ENCODE results near the gene SLC25A20.

SLC25A20 gene

DNA sequence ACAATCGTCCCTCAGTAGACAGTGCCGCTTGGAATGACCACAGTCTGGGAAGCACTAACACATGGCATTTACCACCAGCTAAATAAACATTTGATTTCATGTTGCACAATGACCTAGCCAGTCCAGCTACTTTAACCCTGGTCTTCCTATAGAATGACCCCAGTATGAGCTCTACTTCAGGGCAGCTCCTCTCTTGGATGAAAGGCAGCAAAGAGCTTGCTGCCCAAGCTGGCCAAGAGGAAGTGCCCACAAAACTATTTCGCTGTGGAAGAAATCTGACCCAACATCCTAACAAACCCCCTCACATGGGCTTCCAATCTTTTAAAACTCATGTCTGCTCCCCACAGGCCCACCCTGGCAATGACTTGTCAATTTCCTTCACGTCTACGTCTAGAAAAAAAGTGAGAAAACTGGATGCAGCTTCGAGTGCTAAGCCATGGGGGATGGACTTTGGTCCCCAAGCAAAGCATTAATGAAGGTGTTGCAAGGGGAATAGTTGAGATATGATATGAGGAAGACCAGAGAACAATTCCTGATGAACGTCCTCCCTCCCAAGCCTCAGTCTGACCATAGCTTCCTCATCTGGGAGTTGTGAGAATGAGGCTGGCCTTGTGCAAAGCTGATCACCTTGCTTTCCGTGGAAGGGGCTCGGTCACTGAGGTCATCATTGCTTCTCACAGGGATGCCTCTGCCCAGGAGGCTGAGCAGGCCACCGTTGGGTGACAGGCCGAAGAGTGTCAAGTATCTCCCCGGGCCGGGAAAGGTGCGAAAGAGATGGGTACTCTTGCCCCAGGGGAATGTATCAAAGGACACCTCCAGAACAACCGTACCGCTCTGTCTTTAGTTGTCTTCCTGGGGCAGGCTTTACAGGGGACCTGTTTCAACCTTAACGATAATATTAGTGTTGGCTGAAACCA is 964 bp downstream of the SLC25A20 start:
- TF ChIP-seq, protein P1, sequence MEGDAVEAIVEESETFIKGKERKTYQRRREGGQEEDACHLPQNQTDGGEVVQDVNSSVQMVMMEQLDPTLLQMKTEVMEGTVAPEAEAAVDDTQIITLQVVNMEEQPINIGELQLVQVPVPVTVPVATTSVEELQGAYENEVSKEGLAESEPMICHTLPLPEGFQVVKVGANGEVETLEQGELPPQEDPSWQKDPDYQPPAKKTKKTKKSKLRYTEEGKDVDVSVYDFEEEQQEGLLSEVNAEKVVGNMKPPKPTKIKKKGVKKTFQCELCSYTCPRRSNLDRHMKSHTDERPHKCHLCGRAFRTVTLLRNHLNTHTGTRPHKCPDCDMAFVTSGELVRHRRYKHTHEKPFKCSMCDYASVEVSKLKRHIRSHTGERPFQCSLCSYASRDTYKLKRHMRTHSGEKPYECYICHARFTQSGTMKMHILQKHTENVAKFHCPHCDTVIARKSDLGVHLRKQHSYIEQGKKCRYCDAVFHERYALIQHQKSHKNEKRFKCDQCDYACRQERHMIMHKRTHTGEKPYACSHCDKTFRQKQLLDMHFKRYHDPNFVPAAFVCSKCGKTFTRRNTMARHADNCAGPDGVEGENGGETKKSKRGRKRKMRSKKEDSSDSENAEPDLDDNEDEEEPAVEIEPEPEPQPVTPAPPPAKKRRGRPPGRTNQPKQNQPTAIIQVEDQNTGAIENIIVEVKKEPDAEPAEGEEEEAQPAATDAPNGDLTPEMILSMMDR (conservative IDR thresholded peaks at IDR 0.05; ENCODE audit: low read length), result no peak
- H3K4me3 ChIP-seq (ENCODE audit: low read length), result peak overlapping the region; percentile 88
- peak; percentile 12 for DNase-seq (ENCODE audit: low read depth)

DNA sequence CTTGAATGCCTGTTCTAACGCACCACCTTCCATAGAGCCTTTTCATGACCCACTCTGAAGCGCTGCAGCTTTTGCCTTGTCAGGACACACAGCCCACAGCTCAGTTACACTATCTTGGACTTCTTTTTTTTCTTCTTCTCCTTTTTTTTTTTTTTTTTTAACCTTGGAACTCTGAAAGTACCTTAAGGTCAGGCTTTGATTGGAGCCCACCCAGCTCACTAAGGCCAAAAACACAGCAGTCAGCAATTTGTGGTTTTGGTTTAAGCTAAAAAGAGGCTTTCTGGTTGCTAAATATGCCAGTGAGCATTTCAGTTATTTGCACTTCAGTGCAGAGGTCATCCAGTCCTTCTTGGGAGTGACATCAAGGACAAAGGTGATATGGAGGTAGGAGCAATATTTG is 1.7 kb downstream of the SLC25A20 start:
- TF ChIP-seq, protein P1 (conservative IDR thresholded peaks at IDR 0.05; ENCODE audit: low read length), result no peak
- peak; percentile 39 for DNase-seq (ENCODE audit: low read depth)
- H3K4me3 ChIP-seq (ENCODE audit: low read length), result no peak overlapping the region

DNA sequence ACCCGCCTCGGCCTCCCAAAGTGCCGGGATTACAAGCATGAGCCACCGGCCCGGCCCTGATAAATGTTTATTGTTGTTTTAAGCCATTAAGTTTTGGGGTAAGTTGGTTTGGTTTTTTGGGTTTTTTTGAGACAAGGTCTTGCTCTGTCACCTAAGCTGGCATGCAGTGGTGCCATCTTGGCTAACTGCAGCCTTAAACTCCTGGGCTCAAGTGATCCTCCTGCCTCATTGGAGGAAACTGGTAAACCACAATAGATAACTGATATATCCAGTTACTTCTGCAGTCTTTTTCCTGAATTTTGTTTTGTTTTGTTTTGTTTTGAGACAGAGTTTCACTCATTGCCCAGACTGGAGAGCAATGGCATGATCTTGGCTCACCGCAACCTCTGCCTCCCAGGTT is 4.2 kb downstream of the SLC25A20 start:
- TF ChIP-seq, protein P1 (conservative IDR thresholded peaks at IDR 0.05; ENCODE audit: low read length), result no peak
- no peak for DNase-seq (ENCODE audit: low read depth)
- no peak overlapping the region for H3K4me3 ChIP-seq (ENCODE audit: low read length)

DNA sequence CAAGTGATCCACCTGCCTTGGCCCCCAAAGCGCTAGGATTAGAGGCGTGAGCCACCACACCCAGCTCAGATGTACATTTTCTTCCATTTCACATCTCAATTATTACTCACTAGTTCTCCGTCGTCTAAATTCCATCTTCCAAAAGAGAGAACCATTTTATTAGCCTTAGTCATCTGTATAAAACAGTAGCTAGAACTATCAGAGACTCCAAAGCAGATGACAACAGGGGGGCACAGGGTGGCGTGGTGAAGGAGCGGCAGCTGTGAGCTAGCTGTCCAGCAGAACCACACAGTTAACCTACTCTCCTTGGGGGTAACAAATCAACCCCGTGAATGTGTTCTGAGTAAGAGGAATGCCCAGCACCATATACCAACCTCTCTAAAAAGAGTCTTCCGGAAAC is 7.1 kb downstream of the SLC25A20 start:
- H3K4me3 ChIP-seq (ENCODE audit: low read length), result no peak overlapping the region
- TF ChIP-seq, protein P1 (conservative IDR thresholded peaks at IDR 0.05; ENCODE audit: low read length), result no peak
- DNase-seq (ENCODE audit: low read depth), result no peak

DNA sequence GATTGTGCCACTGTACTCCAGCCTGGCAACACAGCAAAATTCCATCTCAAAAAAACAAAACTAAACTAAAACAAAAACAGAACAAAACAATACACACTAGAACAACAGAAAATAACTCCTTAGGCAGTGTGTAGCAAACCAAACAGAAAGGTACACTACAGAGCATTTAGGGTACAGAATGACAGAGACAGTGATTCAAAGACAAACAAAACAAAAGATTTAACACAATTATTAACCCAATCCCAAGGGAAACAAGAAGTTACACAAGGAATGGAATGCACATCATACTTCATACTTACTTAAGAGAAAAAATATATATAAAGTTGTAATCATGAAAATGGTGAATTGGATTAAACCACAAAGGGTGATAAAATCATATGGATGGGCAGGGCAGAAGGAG is 12.9 kb downstream of the SLC25A20 start:
- H3K4me3 ChIP-seq (ENCODE audit: low read length), result no peak overlapping the region
- TF ChIP-seq, protein P1 (conservative IDR thresholded peaks at IDR 0.05; ENCODE audit: low read length), result no peak
- no peak for DNase-seq (ENCODE audit: low read depth)

DNA sequence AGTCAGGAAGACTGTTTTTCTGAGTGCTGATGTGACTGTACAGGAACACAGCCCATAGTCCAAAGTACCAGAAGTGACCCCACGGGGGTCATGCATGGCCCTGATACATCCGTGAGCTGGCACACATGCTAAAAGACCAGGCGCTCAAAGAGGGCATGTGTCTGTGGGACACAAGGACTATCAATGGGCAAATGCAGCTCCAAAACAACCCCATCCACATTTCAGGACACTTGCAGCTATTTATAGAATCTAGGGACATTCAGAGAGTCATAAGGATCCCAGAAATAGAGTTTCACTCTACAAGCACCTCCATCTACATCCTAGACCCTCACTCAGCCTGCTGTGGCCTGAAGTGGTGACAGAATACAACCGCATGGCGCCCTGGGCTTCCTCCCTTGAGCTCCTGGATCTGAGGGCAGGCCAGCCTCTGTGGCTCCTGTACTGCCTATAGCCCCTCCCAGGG is 17.0 kb downstream of the SLC25A20 start:
- no peak for DNase-seq (ENCODE audit: low read depth)
- TF ChIP-seq, protein P1 (conservative IDR thresholded peaks at IDR 0.05; ENCODE audit: low read length), result no peak
- no peak overlapping the region for H3K4me3 ChIP-seq (ENCODE audit: low read length)

DNA sequence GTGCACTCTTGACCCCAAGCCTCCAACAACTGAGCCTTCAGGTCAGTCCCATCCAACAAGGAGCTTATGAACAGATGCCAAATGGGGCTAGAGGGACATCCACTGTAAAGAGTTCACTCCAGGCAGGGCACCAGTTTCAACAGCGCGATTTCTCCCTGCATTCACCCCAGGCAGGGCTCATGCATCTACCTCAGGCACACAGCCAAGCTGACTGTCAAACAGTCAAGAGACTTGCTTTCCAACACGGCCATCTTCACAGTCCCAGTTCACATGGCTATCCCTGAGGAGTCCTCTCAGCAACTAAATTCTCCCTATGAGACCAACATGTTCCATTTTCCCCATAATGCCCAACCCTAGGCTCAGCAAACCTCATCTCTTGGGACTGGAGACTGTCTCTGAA is 17.7 kb downstream of the SLC25A20 start:
- H3K4me3 ChIP-seq (ENCODE audit: low read length), result no peak overlapping the region
- no peak for DNase-seq (ENCODE audit: low read depth)
- TF ChIP-seq, protein P1 (conservative IDR thresholded peaks at IDR 0.05; ENCODE audit: low read length), result no peak
